NOMO-1 treated with dmso at 0.1 percent for 144 hours (cell line): ENCODE results near the gene ATXN1.

ENCODE experiments used
- DNase-seq: peaks from one replicate; lab custom pipeline; 2025; ENCODE audit not compliant: unreplicated experiment; lab: John Stamatoyannopoulos, UW

Gene ATXN1

GRCh38 chr6:16326971-16327776, 434.1 kb downstream of the ATXN1 start:
- no peak for DNase-seq

GRCh38 chr6:16326531-16326930, 434.7 kb downstream of the ATXN1 start:
- no peak for DNase-seq

- no peak for DNase-seq
Observed at GRCh38 chr6:16324606-16325225, 436.5 kb downstream of the ATXN1 start.

DNA sequence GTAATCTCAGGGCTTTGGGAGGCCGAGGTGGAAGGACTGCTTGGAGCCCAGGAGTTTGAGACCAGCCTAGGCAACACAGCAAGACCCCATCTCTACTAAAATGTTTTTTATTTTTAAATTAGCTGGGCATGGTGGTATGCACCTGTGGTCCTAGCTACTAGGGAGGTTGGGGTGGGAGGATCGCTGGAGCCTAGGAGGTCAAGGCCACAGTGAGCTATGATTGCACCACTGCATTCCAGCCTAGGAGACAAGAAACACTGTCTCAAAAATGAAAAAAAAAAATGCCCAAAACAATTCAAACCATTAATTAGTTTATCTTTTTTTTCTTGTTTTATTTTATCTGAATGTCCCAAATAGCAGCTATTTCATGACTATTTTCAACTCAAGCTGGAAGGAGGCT, 437.1 kb downstream of the ATXN1 start:
- DNase-seq: no peak

GRCh38 chr6:16322666-16323312, 438.5 kb downstream of the ATXN1 start:
- DNase-seq: peak; percentile 72

DNA sequence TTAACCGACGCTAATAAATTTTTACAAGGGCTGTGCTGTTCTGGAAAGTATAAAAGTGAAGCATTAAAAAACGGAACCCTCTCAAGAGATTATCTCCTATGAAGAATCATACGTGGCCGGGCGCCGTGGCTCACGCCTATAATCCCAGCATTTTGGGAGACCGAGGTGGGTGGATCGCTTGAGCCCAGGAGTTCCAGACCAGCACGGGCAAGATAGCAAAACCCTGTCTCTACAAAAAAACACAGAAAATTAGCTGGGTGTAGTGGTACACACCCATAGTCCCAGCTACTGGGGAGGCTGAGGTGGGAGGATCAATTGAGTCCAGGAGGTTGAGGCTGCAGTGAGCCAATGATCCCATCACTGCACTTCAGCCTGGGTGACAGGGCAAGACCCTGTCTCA, 439.4 kb downstream of the ATXN1 start:
- DNase-seq: no peak

DNA sequence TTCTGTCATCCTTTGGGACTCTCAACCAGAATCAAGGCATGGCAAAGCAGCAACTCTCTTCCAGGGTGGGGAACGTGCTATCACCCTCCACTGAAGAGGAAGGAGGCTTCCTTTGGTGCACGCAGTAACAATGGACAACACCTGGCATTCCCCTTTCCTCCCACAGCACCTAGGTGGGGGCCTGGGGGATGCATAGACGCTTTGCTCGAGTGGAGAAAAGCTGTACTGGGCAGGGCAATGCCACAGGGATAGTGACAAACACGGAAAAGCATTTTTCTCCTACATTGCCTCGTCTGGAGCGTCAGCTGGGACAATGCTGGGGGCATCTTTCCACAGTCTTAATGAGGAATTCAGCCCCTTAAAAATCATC, 439.9 kb downstream of the ATXN1 start:
- no peak for DNase-seq

DNA sequence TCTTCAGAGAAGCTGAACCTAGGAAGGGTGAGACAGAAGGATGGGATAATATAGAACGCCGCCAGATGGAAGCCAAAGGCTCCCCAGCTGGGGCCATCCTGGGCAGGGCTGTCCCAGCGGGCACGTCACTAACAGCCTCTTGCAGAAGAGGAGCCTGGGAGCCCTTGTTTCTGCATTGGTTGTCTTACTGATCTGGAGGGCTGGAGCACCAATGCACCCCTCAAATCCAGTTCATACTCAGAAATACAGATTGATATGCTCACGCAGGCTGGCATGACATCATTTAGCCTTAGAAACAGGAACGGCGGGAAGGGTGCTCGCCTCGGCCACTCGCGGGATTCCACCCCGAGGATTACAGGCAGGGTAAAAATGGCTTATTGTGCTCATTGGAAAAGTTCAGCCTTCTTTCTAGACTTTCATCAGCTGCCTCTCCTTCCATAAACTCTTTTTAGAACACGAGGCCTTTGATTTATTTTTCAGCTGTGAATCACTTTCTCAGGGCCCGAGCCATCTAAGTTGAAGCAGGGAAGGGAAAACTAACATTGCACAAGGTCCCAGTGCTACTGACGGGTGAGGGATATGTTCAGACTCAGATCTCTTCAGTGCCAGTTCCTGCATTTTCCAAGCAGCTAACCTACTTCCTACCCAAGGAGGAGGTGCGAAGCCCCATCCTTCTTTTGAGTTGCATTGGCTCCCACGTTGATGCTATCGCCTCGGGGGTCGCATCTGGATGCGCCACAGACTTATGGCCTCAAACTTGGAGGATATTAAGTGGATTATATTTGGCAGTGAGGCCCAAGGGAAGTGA, 440.5 kb downstream of the ATXN1 start:
- no peak for DNase-seq

DNA sequence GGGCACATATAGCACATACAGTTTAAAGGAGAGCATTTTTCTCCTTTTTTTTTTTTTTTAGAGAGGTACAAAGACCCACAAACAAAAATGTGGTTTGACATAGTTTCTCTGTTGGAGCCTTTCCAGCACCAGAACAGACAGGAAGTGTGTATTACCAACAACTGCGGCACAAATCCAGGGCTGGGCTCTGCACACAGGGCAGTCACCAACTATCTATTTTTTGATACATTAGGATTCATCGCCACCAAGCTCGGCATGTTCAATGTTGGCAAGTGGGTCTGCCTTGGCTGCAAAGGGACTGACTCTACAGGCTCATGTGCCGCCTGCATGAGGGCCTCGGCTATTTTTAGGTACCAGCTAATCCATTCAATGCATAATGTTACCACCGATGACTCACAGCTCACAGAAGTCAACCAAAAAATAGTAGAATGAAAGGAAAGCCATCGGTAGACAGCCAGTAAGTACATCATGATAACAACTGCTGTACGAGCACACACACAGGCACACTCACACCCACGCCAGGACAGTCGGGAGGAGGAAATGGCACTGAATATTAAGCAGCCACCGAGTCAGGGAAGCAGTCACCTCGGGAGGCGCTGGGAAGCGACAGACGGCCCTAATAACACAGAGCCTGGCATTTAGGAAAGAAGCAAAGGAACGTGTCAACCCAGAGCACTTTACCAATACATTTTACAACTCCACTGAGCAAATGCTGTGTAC, 441.3 kb downstream of the ATXN1 start:
- DNase-seq: peak; percentile 58

GRCh38 chr6:16318953-16319720, 442.1 kb downstream of the ATXN1 start:
- DNase-seq: no peak

DNA sequence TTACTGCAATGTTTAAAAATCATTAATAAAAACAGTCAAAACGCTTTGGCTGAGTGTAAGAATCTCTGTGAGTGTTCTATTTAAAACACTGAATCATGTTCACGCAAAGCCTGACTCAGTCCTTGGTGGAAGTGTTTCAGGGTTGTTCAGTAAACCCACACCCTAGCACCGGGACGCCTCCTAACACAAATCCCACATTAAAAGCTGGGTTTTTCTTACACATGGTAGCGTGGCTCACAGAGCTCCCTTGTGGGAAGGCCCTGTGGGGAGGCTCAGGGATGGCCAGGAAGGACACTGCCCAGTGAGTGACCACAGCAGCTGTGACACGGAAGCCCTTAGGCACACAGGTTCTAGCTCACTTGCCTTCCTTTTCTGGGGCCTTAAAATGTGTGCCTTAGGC, 442.7 kb downstream of the ATXN1 start:
- no peak for DNase-seq

DNA sequence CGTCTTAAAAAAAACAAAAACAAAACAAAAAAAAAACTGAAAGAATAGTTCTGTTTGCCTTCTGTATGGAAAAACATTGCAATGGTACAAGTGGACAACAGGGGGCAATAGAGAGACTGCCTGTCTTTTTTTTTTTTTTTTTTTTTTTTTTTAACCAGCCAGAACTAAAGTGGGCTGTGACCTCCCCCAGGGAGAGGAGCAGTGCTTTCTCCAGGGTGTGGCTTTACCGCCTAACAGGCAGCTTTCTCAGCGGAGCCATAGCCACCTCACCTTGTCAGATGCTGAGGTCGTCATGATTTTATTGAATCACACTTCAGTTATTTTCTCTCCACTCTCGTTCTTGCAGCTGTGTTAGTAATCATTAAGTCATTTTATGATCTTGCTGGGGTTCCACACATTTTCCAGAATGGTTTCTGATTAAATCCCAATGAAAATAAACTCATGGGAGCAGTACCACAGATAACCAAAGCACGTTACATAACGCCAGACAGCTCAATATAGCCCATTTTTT, 444.5 kb downstream of the ATXN1 start:
- no peak for DNase-seq

- no peak for DNase-seq
Observed at GRCh38 chr6:16314296-16314695, 447.0 kb downstream of the ATXN1 start.

DNA sequence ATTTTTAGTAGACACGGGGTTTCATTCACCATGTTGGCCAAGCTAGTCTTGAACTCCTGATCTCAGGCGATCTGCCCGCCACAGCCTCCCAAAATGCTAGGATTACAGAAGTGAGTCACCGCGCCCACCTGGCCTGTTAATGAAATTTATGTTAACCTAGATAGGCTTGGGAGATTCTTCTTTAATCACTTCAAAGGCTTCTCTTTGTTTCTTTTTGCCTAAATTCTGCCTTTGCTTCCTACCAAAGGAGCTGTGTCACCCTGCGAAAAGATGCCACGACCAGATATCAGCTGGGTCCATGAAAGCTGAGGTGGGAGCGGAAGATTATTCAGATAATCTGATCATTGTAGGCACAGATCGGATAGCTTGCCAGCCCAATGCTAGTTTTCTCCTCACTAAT, 447.5 kb downstream of the ATXN1 start:
- no peak for DNase-seq

GRCh38 chr6:16311763-16312162, 449.5 kb downstream of the ATXN1 start:
- DNase-seq: no peak

DNA sequence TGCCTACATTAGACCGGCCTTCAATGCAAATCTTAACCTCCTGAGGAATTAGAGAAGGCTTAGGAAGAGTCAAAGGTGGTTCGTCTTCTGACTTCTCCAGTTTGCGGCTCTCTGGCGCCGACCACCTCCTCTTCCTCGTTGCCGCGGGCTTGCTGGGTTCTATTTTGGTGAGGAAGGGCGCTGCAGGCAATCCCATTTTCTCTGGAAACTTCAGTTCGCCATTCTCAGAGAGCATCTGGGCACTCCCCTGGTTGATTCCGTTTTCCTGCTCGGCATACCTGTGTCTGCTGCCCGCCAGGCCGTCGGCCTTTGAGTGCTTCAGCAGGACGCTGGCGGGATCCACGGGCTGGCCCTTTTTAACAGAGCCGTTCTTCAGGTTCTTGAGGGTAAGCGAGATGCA, 454.9 kb downstream of the ATXN1 start:
- DNase-seq: no peak

DNA sequence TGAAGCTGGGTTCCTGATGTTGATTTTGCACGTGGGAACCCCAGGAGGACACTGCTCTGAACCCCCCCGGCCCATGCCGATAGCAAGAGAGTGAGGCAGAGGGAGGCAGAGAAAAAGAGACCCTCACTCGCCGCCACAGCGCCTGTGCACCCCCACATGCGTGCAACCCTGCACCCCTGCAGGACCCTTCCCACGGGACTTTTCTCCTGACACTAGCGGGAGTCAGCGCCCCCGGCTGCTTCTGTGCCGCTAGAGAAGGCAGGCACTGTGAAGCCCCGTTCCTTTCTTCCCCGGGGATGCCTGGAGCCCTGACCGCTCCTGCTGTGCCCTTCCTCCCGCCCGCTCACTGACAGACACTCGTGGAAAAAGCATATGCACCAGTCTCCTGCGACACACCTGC, 455.5 kb downstream of the ATXN1 start:
- DNase-seq: no peak

- DNase-seq: peak; percentile 69
Observed at GRCh38 chr6:16305246-16305725, 456.0 kb downstream of the ATXN1 start.

GRCh38 chr6:16302721-16303552, 458.3 kb downstream of the ATXN1 start:
- no peak for DNase-seq
